ENCODE data around the gene ZNF280B. TPM values are rescaled to one million over a fixed set of nuclear protein-coding genes. Genes with fewer than 3 reads are reported as not detected.

ZNF280B gene
- polyA plus RNA-seq, 1 donor from 2014 or later: 0.98 TPM

DNA sequence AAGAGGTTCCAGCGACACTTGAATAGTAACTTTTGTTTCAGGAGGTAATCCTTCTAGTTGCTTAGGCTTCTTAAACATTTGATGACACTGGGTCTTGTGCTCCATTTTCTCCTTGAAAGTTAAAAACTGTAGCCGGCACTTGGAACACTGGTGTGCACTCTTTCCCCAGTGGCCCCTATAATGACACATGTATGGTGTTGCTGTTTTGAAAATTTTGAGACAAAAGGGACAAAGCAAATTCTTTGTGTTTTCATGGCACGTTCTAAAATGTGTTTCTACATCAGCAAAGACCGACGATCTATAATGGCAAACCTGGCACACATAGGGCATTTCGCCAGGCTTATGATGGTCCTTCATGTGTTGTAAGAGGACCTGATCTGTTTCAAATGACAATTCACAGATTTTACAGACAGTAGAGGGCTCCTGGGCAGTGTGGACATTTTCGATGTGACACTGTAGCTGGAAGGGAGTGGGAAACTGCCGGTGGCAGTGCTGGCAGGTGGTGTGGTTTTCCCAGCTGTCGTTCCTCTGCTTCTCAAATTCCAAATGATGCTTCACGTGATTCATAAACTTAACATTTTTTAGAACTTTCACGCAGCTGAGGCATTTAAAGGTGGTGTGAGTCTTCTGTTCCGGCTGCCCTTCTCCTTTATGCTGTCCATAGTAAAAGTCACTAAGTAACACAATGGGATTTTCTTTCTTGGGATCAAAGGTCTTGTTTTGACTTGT lies 20.5 kb downstream of the ZNF280B start:
- H3K4me2 ChIP-seq (ENCODE audit: low read length): no peak overlapping the region
- H3K9me3 ChIP-seq (ENCODE audit: low read length): no peaks in the 10 kb centered on the region
- no peaks in the 10 kb centered on the region for H3K27me3 ChIP-seq (ENCODE audit: insufficient read depth, low read depth, low read length)

DNA sequence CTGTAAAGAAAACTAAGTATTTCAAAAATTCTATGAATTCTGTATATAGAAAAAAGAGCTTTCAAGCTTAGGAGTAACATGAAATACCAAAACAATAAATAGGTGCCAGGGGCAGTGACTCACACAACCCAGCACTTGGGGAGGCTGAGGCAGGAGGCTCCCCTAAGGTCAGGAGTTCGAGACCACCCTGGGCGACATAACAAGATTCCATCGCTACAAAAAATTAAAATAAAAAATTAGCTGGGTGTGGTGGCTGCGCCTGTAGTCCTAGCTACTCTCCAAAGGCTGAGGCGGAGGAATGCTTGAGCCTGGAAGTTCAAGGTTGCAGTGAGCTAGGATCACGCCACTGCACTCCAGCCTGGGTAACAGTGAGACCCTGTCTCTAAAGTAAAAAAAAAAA lies 21.5 kb downstream of the ZNF280B start:
- no peaks in the 10 kb centered on the region for H3K9me2 ChIP-seq (ENCODE audit: insufficient read depth, low read length)
- H3K4me3 ChIP-seq (ENCODE audit: low read length): no peak overlapping the region
- H3K27me3 ChIP-seq (ENCODE audit: insufficient read depth, low read depth, low read length): no peaks in the 10 kb centered on the region
- no peaks in the 10 kb centered on the region for H3K9me3 ChIP-seq (ENCODE audit: low read length)
- TF ChIP-seq RAD21 (conservative IDR thresholded peaks at IDR 0.05) (no peak), POLR2AphosphoS5 (IDR thresholded peaks at IDR 0.05) (no peak), EP300 (conservative IDR thresholded peaks at IDR 0.05; ENCODE audit: poor library complexity, severe bottlenecking) (no peak), TAF1 (IDR thresholded peaks at IDR 0.05; ENCODE audit: low read depth) (no peak), EZH2 (IDR thresholded peaks at IDR 0.05; ENCODE audit: borderline replicate concordance, insufficient read depth, low read length, poor library complexity, severe bottlenecking) (no peak), MXI1 (conservative IDR thresholded peaks at IDR 0.05; ENCODE audit: poor library complexity, severe bottlenecking) (no peak), SMC3 (conservative IDR thresholded peaks at IDR 0.05; ENCODE audit: poor library complexity) (no peak)
- TF ChIP-seq, protein P1, sequence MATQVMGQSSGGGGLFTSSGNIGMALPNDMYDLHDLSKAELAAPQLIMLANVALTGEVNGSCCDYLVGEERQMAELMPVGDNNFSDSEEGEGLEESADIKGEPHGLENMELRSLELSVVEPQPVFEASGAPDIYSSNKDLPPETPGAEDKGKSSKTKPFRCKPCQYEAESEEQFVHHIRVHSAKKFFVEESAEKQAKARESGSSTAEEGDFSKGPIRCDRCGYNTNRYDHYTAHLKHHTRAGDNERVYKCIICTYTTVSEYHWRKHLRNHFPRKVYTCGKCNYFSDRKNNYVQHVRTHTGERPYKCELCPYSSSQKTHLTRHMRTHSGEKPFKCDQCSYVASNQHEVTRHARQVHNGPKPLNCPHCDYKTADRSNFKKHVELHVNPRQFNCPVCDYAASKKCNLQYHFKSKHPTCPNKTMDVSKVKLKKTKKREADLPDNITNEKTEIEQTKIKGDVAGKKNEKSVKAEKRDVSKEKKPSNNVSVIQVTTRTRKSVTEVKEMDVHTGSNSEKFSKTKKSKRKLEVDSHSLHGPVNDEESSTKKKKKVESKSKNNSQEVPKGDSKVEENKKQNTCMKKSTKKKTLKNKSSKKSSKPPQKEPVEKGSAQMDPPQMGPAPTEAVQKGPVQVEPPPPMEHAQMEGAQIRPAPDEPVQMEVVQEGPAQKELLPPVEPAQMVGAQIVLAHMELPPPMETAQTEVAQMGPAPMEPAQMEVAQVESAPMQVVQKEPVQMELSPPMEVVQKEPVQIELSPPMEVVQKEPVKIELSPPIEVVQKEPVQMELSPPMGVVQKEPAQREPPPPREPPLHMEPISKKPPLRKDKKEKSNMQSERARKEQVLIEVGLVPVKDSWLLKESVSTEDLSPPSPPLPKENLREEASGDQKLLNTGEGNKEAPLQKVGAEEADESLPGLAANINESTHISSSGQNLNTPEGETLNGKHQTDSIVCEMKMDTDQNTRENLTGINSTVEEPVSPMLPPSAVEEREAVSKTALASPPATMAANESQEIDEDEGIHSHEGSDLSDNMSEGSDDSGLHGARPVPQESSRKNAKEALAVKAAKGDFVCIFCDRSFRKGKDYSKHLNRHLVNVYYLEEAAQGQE (IDR thresholded peaks at IDR 0.05; ENCODE audit: borderline replicate concordance): no peak
- TF ChIP-seq, protein P2, sequence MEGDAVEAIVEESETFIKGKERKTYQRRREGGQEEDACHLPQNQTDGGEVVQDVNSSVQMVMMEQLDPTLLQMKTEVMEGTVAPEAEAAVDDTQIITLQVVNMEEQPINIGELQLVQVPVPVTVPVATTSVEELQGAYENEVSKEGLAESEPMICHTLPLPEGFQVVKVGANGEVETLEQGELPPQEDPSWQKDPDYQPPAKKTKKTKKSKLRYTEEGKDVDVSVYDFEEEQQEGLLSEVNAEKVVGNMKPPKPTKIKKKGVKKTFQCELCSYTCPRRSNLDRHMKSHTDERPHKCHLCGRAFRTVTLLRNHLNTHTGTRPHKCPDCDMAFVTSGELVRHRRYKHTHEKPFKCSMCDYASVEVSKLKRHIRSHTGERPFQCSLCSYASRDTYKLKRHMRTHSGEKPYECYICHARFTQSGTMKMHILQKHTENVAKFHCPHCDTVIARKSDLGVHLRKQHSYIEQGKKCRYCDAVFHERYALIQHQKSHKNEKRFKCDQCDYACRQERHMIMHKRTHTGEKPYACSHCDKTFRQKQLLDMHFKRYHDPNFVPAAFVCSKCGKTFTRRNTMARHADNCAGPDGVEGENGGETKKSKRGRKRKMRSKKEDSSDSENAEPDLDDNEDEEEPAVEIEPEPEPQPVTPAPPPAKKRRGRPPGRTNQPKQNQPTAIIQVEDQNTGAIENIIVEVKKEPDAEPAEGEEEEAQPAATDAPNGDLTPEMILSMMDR (IDR thresholded peaks at IDR 0.05; ENCODE audit: poor library complexity, severe bottlenecking): no peak
- H3K9ac ChIP-seq (ENCODE audit: low read length): no peak overlapping the region
- H3K27ac ChIP-seq (ENCODE audit: low read length): no peak overlapping the region
- H3K4me2 ChIP-seq (ENCODE audit: low read length): no peak overlapping the region
- no peaks in the 10 kb centered on the region for H3K79me2 ChIP-seq (replicated peaks; ENCODE audit: insufficient read depth, low read length)
- H3K36me3 ChIP-seq (ENCODE audit: insufficient read depth, low read length): peaks cover 12% of the 10 kb centered on the region
- no peak overlapping the region for H2AFZ ChIP-seq (ENCODE audit: low read depth, low read length)
- no peaks in the 10 kb centered on the region for H4K20me1 ChIP-seq (ENCODE audit: insufficient read depth)
- H3F3A ChIP-seq (ENCODE audit: insufficient read depth, low read length, poor library complexity, severe bottlenecking): no peaks in the 10 kb centered on the region

More for the DNA sequence above, 20.5 kb downstream of the ZNF280B start:
- TF ChIP-seq RAD21 (conservative IDR thresholded peaks at IDR 0.05) (no peak), SMC3 (conservative IDR thresholded peaks at IDR 0.05; ENCODE audit: poor library complexity) (no peak), MXI1 (conservative IDR thresholded peaks at IDR 0.05; ENCODE audit: poor library complexity, severe bottlenecking) (no peak), POLR2AphosphoS5 (IDR thresholded peaks at IDR 0.05) (no peak), EP300 (conservative IDR thresholded peaks at IDR 0.05; ENCODE audit: poor library complexity, severe bottlenecking) (no peak), EZH2 (IDR thresholded peaks at IDR 0.05; ENCODE audit: borderline replicate concordance, insufficient read depth, low read length, poor library complexity, severe bottlenecking) (no peak)
- TF ChIP-seq, protein P1 (IDR thresholded peaks at IDR 0.05; ENCODE audit: borderline replicate concordance): no peak
- TF ChIP-seq, protein P2 (IDR thresholded peaks at IDR 0.05; ENCODE audit: poor library complexity, severe bottlenecking): no peak
- Histone ChIP-seq H2AFZ (ENCODE audit: low read depth, low read length) (no peak overlapping the region), H3K9ac (ENCODE audit: low read length) (no peak overlapping the region), H3K9me2 (ENCODE audit: insufficient read depth, low read length) (no peaks in the 10 kb centered on the region), H4K20me1 (ENCODE audit: insufficient read depth) (no peaks in the 10 kb centered on the region), H3F3A (ENCODE audit: insufficient read depth, low read length, poor library complexity, severe bottlenecking) (no peaks in the 10 kb centered on the region), H3K27ac (ENCODE audit: low read length) (no peak overlapping the region), H3K79me2 (replicated peaks; ENCODE audit: insufficient read depth, low read length) (no peaks in the 10 kb centered on the region), H3K36me3 (ENCODE audit: insufficient read depth, low read length) (peaks cover 12% of the 10 kb centered on the region), H3K4me3 (ENCODE audit: low read length) (no peak overlapping the region)

Measured in neural cell (in vitro differentiated cells).